Ectodermal cell (in vitro differentiated cells): ENCODE results near the gene NOL9.
"Not testable (repeated sequence)": the region's sequence is repeated elsewhere in the genome, so short reads cannot be mapped to it uniquely, and the experiment has no call there.

Experiments
- H3K27ac ChIP-seq: 2 replicates; pipeline ENCODE4 v1.7.0; 2013; ENCODE audit warnings: mild to moderate bottlenecking, low read depth, low read length; ENCODE audit not compliant: insufficient read depth, poor library complexity, severe bottlenecking
- H3K27me3 ChIP-seq: 2 replicates; pipeline ENCODE4 v1.7.0; 2013; ENCODE audit warnings: mild to moderate bottlenecking, low read length; ENCODE audit not compliant: insufficient read depth, control insufficient read depth, poor library complexity, severe bottlenecking
- H3K36me3 ChIP-seq: one replicate; pipeline ENCODE4 v1.7.0; 2013; ENCODE audit warnings: low read length; ENCODE audit not compliant: control insufficient read depth, insufficient read depth
- H3K4me1 ChIP-seq: one replicate; pipeline ENCODE4 v1.7.0; 2013; ENCODE audit warnings: low read length; ENCODE audit not compliant: control insufficient read depth, insufficient read depth
- H3K4me3 ChIP-seq: 2 replicates; pipeline ENCODE4 v1.7.0; 2013; ENCODE audit warnings: low read depth, low read length, control low read depth; ENCODE audit not compliant: insufficient read depth
- H3K9me3 ChIP-seq: 2 replicates; pipeline ENCODE4 v1.7.0; 2013; ENCODE audit warnings: mild to moderate bottlenecking, low read length, moderate library complexity; ENCODE audit not compliant: control insufficient read depth
- WGBS, 2 experiments: methylation state at CpG; one replicate each; pipeline ENCODE4 v1.1.7; 2013; ENCODE audit warnings: missing lambda C conversion rate in 2 of 2; 5-methylcytosine and 5-hydroxymethylcytosine counted together

Gene NOL9

GRCh38 chr1:6496365-6496721 lies 58.0 kb downstream of the NOL9 start:
- 10 to 12% methylated on average over 13 of the region's 13 CpGs for WGBS, 2 experiments
- Histone ChIP-seq H3K27ac (no peak overlapping the region), H3K36me3 (no peaks in the 10 kb centered on the region), H3K27me3 (peaks cover 25% of the 10 kb centered on the region), H3K4me1 (peaks cover 30% of the 10 kb centered on the region), H3K9me3 (no peaks in the 10 kb centered on the region), H3K4me3 (peak overlapping the region; percentile 58)

GRCh38 chr1:6495540-6496364 lies 58.6 kb downstream of the NOL9 start:
- Histone ChIP-seq H3K36me3 (no peaks in the 10 kb centered on the region), H3K4me3 (peak overlapping the region; percentile 58), H3K9me3 (no peaks in the 10 kb centered on the region), H3K27ac (no peak overlapping the region), H3K27me3 (peaks cover 30% of the 10 kb centered on the region), H3K4me1 (peaks cover 30% of the 10 kb centered on the region)
- WGBS, 2 experiments = 75 to 76% methylated on average over 14 of the region's 14 CpGs

GRCh38 chr1:6495041-6495441 lies 59.3 kb downstream of the NOL9 start:
- WGBS, 2 experiments = 66 to 71% methylated on average over 11 to 13 of the region's 13 CpGs
- peaks cover 34% of the 10 kb centered on the region for H3K27me3 ChIP-seq
- H3K27ac ChIP-seq = no peak overlapping the region
- no peaks in the 10 kb centered on the region for H3K36me3 ChIP-seq
- H3K4me3 ChIP-seq = no peak overlapping the region
- H3K4me1 ChIP-seq = peaks cover 32% of the 10 kb centered on the region
- H3K9me3 ChIP-seq = no peaks in the 10 kb centered on the region

DNA sequence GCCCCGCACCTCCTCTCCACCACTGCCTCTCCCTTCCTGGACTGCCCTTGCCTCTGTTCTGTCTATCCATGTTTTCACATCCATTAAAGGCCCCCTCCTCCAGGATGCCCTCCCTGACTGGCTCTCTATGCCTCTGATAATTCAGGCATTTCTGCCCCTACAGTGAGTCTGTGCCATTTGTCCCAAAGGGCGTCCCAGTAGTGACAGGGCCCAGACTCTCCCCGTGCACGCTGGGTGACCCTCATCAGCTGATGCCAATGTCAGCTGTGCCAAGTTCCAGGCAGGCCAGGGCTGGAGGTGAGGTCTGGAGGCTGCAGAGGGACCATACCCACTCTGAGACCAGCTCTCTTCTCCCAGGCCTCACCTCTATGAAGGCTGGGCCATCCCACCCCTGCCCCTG lies 59.7 kb downstream of the NOL9 start:
- WGBS, 2 experiments = 87 to 93% methylated on average over 4 of the region's 4 CpGs
- H3K4me3 ChIP-seq = no peak overlapping the region
- peaks cover 34% of the 10 kb centered on the region for H3K27me3 ChIP-seq
- H3K9me3 ChIP-seq = no peaks in the 10 kb centered on the region
- H3K4me1 ChIP-seq = peaks cover 36% of the 10 kb centered on the region
- H3K27ac ChIP-seq = no peak overlapping the region
- no peaks in the 10 kb centered on the region for H3K36me3 ChIP-seq

DNA sequence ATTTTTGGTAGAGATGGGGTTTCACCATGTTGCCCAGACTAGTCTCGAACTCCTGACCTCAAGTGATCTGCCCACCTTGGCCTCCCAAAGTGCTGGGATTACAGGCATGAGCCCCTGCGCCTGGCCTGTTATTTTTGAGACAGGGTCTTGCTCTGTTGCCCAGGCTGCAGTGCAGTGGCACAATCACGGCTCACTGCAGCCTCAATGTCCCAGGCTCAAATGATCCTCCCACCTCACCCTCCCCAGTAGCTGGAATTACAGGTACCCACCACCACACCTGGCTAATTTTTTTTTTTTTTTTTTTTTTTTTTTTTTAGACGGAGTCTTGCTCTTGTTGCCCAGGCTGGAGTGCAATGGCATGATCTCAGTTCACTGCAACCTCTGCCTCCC lies 60.5 kb downstream of the NOL9 start:
- not testable (repeated sequence) for H3K4me3 ChIP-seq, H3K27ac ChIP-seq, H3K9me3 ChIP-seq, H3K36me3 ChIP-seq
- Histone ChIP-seq H3K27me3 (peaks cover 34% of the 10 kb centered on the region), H3K4me1 (peaks cover 31% of the 10 kb centered on the region)
- 94 to 97% methylated on average over 3 to 4 of the region's 4 CpGs for WGBS, 2 experiments

- Histone ChIP-seq H3K27ac (no peak overlapping the region), H3K4me3 (no peak overlapping the region)
- 91% methylated on average over 10 of the region's 10 CpGs for WGBS, 2 experiments
Observed at GRCh38 chr1:6491966-6492365, 62.3 kb downstream of the NOL9 start.

GRCh38 chr1:6491480-6491962 lies 62.8 kb downstream of the NOL9 start, which contains the start of gene PLEKHG5:
TSS of gene PLEKHG5 (minus strand) at chr1:6491667. CDS start at chr1:6477571, 14,096 bp downstream.
- Histone ChIP-seq H3K4me3 (peak within 1 kb of the TSS; percentile 60), H3K9me3 (no peaks in the 10 kb centered on the region), H3K36me3 (no peaks in the 10 kb centered on the region), H3K4me1 (peaks cover 17% of the 10 kb centered on the region), H3K27me3 (peaks cover 20% of the 10 kb centered on the region), H3K27ac (no peak within 1 kb of the TSS)
- WGBS, 2 experiments = 51 to 57% methylated on average over 6 of the region's 6 CpGs

More at GRCh38 chr1:6491966-6492365, 62.3 kb downstream of the NOL9 start:
- Histone ChIP-seq H3K36me3 (no peaks in the 10 kb centered on the region), H3K9me3 (no peaks in the 10 kb centered on the region), H3K4me1 (peaks cover 20% of the 10 kb centered on the region), H3K27me3 (peaks cover 24% of the 10 kb centered on the region)

DNA sequence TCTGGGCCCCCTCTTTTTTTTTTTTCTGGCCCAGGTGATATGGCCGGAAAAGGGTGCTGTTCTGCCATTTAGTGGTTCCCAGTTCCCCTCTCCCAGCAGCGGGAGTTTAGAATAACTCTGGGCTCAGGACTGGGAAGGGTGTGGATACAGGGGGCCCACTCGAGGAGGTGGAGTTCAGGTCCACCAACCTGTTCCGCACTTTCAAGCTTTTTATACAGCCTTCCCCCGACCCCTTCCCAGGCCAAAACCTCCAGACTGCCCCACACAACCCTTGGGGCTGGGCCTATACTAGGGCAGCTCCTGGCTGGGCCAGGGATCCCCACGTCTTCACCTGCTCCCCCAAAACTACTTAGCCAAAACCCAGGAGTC lies 63.2 kb downstream of the NOL9 start:
- Histone ChIP-seq H3K27ac (no peak overlapping the region), H3K4me1 (peaks cover 16% of the 10 kb centered on the region), H3K4me3 (peak overlapping the region; percentile 60), H3K27me3 (peaks cover 15% of the 10 kb centered on the region), H3K36me3 (no peaks in the 10 kb centered on the region), H3K9me3 (no peaks in the 10 kb centered on the region)
- 16 to 19% methylated on average over 6 of the region's 6 CpGs for WGBS, 2 experiments

DNA sequence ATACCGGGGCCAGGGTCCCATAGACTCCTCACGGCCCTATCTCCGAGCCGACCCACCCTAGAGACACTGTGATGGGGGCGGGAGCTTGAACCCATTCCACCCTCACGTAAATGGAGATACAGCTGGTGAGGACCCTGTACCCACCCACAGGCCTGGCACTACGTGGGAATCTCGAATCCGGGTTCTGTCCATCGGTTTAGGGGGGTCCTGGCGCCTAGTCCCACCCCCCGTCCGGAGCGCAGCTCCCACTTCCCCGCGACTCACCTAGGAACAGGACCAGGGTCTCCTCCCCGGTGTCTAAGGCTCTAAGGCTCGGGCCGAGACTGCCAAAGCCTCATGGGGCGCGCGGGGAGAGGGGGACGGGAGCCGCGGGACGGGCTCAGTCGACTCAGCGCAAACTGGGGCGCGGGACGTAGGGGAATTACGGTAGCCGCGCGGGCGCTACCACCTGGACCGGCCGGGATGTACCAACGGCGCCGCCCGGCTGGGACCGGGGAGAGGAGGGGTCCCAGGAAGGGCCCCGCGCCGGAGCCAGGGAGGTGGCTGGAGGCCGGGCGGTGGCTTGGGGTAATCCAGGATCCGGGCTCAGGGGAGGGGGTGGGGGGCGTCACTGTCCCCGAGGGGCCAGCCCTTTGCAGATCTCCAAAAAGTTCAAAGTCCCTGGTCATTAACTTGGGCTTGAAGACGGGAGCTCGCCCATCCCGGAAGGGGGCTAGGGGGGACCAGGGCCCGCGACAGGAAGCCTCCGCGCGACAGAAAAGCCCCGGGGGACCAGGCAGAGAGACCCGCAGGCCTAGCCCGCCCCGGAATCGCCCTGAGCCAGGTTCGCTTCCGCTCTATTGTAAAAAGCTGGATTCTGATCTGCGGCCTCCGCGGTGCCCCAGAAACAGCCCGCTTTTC lies 63.9 kb downstream of the NOL9 start:
- 1% methylated on average over 70 of the region's 70 CpGs for WGBS, 2 experiments
- peaks cover 14% of the 10 kb centered on the region for H3K4me1 ChIP-seq
- no peak overlapping the region for H3K27ac ChIP-seq
- H3K9me3 ChIP-seq = no peaks in the 10 kb centered on the region
- H3K27me3 ChIP-seq = peaks cover 16% of the 10 kb centered on the region
- H3K4me3 ChIP-seq = peak overlapping the region; percentile 60
- H3K36me3 ChIP-seq = no peaks in the 10 kb centered on the region

DNA sequence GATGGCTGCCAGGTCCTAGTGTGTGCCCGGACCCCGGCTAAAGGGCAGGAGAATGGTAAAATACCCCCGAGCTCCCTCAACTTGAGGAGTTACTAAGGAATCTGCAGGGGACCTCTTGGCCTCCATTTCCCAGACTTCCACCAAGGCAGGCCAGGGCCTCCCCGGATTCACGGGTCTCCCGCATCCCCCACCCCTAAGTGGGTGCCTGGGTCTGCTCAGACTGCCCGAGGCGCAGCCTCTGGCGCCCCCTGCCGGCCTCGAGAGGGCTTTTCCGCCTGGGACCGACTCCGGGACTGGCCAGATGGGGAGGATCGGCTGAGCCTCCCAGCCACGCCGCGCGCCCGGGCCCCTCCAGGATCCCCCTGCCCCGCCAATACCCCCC lies 64.5 kb downstream of the NOL9 start:
- H3K9me3 ChIP-seq = no peaks in the 10 kb centered on the region
- 13% methylated on average over 21 of the region's 21 CpGs for WGBS, 2 experiments
- no peaks in the 10 kb centered on the region for H3K36me3 ChIP-seq
- H3K4me1 ChIP-seq = peaks cover 14% of the 10 kb centered on the region
- H3K27ac ChIP-seq = no peak overlapping the region
- peaks cover 22% of the 10 kb centered on the region for H3K27me3 ChIP-seq
- peak overlapping the region; percentile 60 for H3K4me3 ChIP-seq
